Measurements from ENCODE around the gene OST4. TPM values are rescaled to one million over a fixed set of nuclear protein-coding genes. Genes with fewer than 3 reads are reported as not detected.

Gene OST4
- total RNA-seq, 1 experiment from 2014 or later: 172 TPM

DNA sequence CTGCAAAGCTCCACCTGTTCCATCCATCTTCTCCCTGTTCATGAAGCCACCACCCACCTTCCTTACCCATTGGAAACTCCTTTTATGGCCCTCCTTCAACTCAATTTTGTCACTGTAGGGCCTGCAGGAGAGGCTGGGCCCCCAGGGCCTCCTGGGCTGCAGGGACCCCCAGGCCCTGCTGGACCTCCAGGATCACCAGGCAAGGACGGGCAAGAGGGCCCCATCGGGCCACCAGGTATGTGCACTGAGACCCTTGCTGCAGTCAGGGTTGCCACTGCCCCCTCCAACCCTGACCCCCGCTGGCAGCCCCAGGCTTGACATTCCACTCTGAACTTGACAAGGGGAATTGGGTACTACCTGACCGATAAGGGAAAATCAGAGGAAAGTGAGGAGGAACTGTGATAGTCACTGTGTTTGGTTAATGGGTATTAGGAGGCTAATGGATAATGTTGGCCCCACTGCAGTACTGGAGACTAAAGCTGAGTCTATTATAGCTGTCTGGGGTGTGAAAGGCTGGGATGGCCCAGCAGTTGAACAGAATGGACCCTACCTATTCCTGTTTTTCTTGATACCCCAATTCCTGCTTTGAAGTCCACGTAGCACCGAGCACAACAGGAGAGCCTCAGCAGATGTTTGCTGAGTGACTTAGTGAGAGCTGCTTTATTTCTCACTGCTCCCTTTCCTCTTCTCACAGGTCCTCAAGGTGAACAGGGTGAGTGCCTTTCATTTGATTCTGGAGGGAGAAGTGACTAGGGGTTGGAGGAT lies 13.0 kb upstream of the OST4 start:
- Mint-ChIP-seq H3K4me3 (ENCODE audit: low read depth, unreplicated experiment) (peak overlapping the region; percentile 82), H3K27me3 (ENCODE audit: unreplicated experiment) (no peaks in the 10 kb centered on the region), H3K36me3 (ENCODE audit: insufficient read depth, unreplicated experiment) (peaks cover 25% of the 10 kb centered on the region), H3K9me3 (ENCODE audit: low read depth, unreplicated experiment) (no peaks in the 10 kb centered on the region), H3K4me1 (ENCODE audit: low read depth, unreplicated experiment) (peaks cover 20% of the 10 kb centered on the region), H3K27ac (ENCODE audit: unreplicated experiment) (no peak overlapping the region)
- intact Hi-C loops (cut with micrococcal nuclease; ENCODE audit: unreplicated experiment): no loop called here
- DNase-seq: no peak
- BruUV-seq (replicated peaks): no TSS peak
- TF ChIP-seq, protein P1, sequence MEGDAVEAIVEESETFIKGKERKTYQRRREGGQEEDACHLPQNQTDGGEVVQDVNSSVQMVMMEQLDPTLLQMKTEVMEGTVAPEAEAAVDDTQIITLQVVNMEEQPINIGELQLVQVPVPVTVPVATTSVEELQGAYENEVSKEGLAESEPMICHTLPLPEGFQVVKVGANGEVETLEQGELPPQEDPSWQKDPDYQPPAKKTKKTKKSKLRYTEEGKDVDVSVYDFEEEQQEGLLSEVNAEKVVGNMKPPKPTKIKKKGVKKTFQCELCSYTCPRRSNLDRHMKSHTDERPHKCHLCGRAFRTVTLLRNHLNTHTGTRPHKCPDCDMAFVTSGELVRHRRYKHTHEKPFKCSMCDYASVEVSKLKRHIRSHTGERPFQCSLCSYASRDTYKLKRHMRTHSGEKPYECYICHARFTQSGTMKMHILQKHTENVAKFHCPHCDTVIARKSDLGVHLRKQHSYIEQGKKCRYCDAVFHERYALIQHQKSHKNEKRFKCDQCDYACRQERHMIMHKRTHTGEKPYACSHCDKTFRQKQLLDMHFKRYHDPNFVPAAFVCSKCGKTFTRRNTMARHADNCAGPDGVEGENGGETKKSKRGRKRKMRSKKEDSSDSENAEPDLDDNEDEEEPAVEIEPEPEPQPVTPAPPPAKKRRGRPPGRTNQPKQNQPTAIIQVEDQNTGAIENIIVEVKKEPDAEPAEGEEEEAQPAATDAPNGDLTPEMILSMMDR (IDR thresholded peaks at IDR 0.05; ENCODE audit: unreplicated experiment): no peak
- CTCF ChIA-PET: interaction anchor here (0.6 to 1.4 kb wide), 2 partner anchors 13 to 209 kb away, joined by 4 read pairs; no protein-coding TSS in a partner anchor

DNA sequence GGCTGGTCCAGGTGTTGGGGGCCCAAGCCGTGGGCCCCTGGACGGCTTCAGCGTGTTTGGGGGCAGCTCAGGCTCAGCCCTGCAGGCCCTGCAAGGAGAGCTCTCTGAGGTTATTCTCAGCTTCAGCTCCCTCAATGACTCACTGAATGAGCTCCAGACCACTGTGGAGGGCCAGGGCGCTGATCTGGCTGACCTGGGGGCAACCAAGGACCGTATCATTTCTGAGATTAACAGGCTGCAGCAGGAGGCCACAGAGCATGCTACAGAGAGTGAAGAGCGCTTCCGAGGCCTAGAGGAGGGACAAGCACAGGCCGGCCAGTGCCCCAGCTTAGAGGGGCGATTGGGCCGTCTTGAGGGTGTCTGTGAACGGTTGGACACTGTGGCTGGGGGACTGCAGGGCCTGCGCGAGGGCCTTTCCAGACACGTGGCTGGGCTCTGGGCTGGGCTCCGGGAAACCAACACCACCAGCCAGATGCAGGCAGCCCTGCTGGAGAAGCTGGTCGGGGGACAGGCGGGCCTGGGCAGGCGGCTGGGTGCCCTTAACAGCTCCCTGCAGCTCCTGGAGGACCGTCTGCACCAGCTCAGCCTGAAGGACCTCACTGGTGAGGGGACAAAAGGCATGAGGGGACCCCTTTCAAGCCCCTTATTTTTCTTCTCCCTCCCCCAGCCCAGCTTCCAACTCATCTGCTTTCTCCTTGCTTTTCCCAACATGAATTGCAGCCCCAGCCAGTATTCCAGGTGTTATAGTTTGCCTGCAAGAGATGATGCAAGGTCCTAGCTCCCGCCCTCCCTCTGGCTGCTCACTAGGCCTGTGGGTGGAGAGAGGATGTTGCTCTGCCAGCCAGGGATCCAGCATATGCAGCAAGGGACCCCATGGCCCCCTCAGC lies 12.2 kb upstream of the OST4 start:
- DNase-seq: no peak
- Mint-ChIP-seq H3K27ac (ENCODE audit: unreplicated experiment) (no peak overlapping the region), H3K4me1 (ENCODE audit: low read depth, unreplicated experiment) (peaks cover 20% of the 10 kb centered on the region), H3K36me3 (ENCODE audit: insufficient read depth, unreplicated experiment) (peaks cover 25% of the 10 kb centered on the region), H3K27me3 (ENCODE audit: unreplicated experiment) (peaks cover 5% of the 10 kb centered on the region), H3K4me3 (ENCODE audit: low read depth, unreplicated experiment) (no peak overlapping the region), H3K9me3 (ENCODE audit: low read depth, unreplicated experiment) (no peaks in the 10 kb centered on the region)
- intact Hi-C loops (cut with micrococcal nuclease; ENCODE audit: unreplicated experiment): no loop called here
- BruUV-seq (replicated peaks): no TSS peak
- CTCF ChIA-PET: interaction anchor here (0.6 to 1.4 kb wide), 2 partner anchors 14 to 210 kb away, joined by 4 read pairs; no protein-coding TSS in a partner anchor
- TF ChIP-seq, protein P1 (IDR thresholded peaks at IDR 0.05; ENCODE audit: unreplicated experiment): no peak

GRCh38 chr2:27082773-27083409 lies 11.4 kb upstream of the OST4 start:
- no peak overlapping the region for H3K27ac Mint-ChIP-seq (ENCODE audit: unreplicated experiment)
- intact Hi-C loops (cut with micrococcal nuclease; ENCODE audit: unreplicated experiment): no loop called here
- peaks cover 25% of the 10 kb centered on the region for H3K36me3 Mint-ChIP-seq (ENCODE audit: insufficient read depth, unreplicated experiment)
- H3K9me3 Mint-ChIP-seq (ENCODE audit: low read depth, unreplicated experiment): no peaks in the 10 kb centered on the region
- no peak for DNase-seq
- peaks cover 13% of the 10 kb centered on the region for H3K27me3 Mint-ChIP-seq (ENCODE audit: unreplicated experiment)
- H3K4me1 Mint-ChIP-seq (ENCODE audit: low read depth, unreplicated experiment): peaks cover 20% of the 10 kb centered on the region
- no TSS peak for BruUV-seq (replicated peaks)
- CTCF ChIA-PET: interaction anchor here (0.6 to 1.4 kb wide), 2 partner anchors 15 to 81 kb away, joined by 3 to 4 read pairs; no protein-coding TSS in a partner anchor
- TF ChIP-seq, protein P1 (IDR thresholded peaks at IDR 0.05; ENCODE audit: unreplicated experiment): no peak
- no peak overlapping the region for H3K4me3 Mint-ChIP-seq (ENCODE audit: low read depth, unreplicated experiment)
